Measurements from ENCODE around the gene TMEM207. TPM values are rescaled to one million over a fixed set of nuclear protein-coding genes. Genes with fewer than 3 reads are reported as not detected.

The TMEM207 gene
- total RNA-seq, 3 donors from 2014 or later (not counting 1 experiment from before 2014, with no cell fraction given): not detected

- TF ChIP-seq CTCF (IDR thresholded peaks at IDR 0.05): no peak
- Mint-ChIP-seq H3K9me3 (peaks cover 3% of the 10 kb centered on the region in 2 donors), H3K4me3 (no peak overlapping the region), H3K36me3 (no peaks in the 10 kb centered on the region), H3K27me3 (ENCODE audit: low read depth in 2 of 2) (peaks cover 0 to 4% of the 10 kb centered on the region in 2 donors), H3K27ac (no peak overlapping the region), H3K4me1 (no peaks in the 10 kb centered on the region)
- no peaks in the 10 kb centered on the region for H3K27me3 ChIP-seq (ENCODE audit: control insufficient read depth, insufficient read depth, low read length)
- DNase-seq (no peak), ATAC-seq (no peak)
- intact Hi-C loops (cut with micrococcal nuclease): no loop called here
- no peaks in the 10 kb centered on the region for H3K36me3 ChIP-seq (ENCODE audit: control insufficient read depth, insufficient read depth, low read length)
- H3K9me3 ChIP-seq (ENCODE audit: control insufficient read depth, insufficient read depth, low read length): no peaks in the 10 kb centered on the region
- no peak overlapping the region for H3K4me3 ChIP-seq (ENCODE audit: low read length)
- H3K27ac ChIP-seq (ENCODE audit: low read length): no peak overlapping the region
- whole genome bisulfite sequencing (ENCODE audit: insufficient coverage): 27% methylated on average over 3 of the region's 3 CpGs
- peaks cover 2% of the 10 kb centered on the region for H3K4me1 ChIP-seq (ENCODE audit: control insufficient read depth, insufficient read depth, low read length)
Observed at GRCh38 chr3:190435618-190436017, 14.1 kb downstream of the TMEM207 start.

- H3K36me3 Mint-ChIP-seq: no peaks in the 10 kb centered on the region
- H3K27me3 Mint-ChIP-seq (ENCODE audit: low read depth in 2 of 2): peaks cover 0 to 4% of the 10 kb centered on the region in 2 donors
- DNase-seq: no peak
Observed at GRCh38 chr3:190433626-190434025, 16.1 kb downstream of the TMEM207 start.

GRCh38 chr3:190432216-190432615 lies 17.5 kb downstream of the TMEM207 start:
- TF ChIP-seq CTCF (IDR thresholded peaks at IDR 0.05): no peak
- Histone ChIP-seq H3K36me3 (ENCODE audit: control insufficient read depth, insufficient read depth, low read length) (no peaks in the 10 kb centered on the region), H3K27ac (ENCODE audit: low read length) (no peak overlapping the region), H3K4me1 (ENCODE audit: control insufficient read depth, insufficient read depth, low read length) (peaks cover 2% of the 10 kb centered on the region), H3K4me3 (ENCODE audit: low read length) (no peak overlapping the region), H3K27me3 (ENCODE audit: control insufficient read depth, insufficient read depth, low read length) (no peaks in the 10 kb centered on the region), H3K9me3 (ENCODE audit: control insufficient read depth, insufficient read depth, low read length) (no peaks in the 10 kb centered on the region)
- Mint-ChIP-seq H3K27me3 (ENCODE audit: low read depth in 2 of 2) (peaks cover 0 to 4% of the 10 kb centered on the region in 2 donors), H3K27ac (no peak overlapping the region), H3K9me3 (peaks cover 3% of the 10 kb centered on the region in 2 donors), H3K4me3 (no peak overlapping the region), H3K4me1 (no peaks in the 10 kb centered on the region), H3K36me3 (no peaks in the 10 kb centered on the region)
- no peak for DNase-seq
- intact Hi-C loops (cut with micrococcal nuclease): no loop called here
- ATAC-seq: no peak

More at GRCh38 chr3:190433626-190434025, 16.1 kb downstream of the TMEM207 start:
- no peak for TF ChIP-seq CTCF (IDR thresholded peaks at IDR 0.05)
- Histone ChIP-seq H3K4me3 (ENCODE audit: low read length) (no peak overlapping the region), H3K4me1 (ENCODE audit: control insufficient read depth, insufficient read depth, low read length) (peaks cover 2% of the 10 kb centered on the region), H3K9me3 (ENCODE audit: control insufficient read depth, insufficient read depth, low read length) (no peaks in the 10 kb centered on the region), H3K27ac (ENCODE audit: low read length) (no peak overlapping the region), H3K36me3 (ENCODE audit: control insufficient read depth, insufficient read depth, low read length) (no peaks in the 10 kb centered on the region), H3K27me3 (ENCODE audit: control insufficient read depth, insufficient read depth, low read length) (no peaks in the 10 kb centered on the region)
- Mint-ChIP-seq H3K9me3 (peaks cover 3% of the 10 kb centered on the region in 2 donors), H3K27ac (no peak overlapping the region), H3K4me3 (no peak overlapping the region), H3K4me1 (no peaks in the 10 kb centered on the region)
- intact Hi-C loops (cut with micrococcal nuclease): no loop called here
- ATAC-seq: no peak
- WGBS (ENCODE audit: insufficient coverage): 92% methylated on average over 4 of the region's 4 CpGs

DNA sequence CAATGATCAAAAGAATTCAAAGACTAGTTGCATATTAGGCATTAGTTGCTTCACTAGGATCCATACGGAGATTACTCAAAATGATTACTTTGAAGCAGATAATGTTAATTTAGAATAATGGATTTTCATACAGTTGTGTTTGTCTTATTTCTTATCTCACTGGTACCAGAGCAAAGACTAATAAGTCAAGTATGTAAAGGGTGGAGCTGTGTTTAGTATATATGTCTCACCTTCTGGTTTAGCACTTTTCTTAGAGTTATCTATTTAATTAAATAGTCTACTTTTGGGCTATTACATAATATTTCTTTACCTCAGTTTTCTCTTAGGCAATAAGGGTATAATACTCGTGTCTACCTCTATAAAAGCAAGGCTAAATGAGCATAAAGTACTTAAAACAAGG lies 18.8 kb downstream of the TMEM207 start:
- Histone ChIP-seq H3K36me3 (ENCODE audit: control insufficient read depth, insufficient read depth, low read length) (no peaks in the 10 kb centered on the region), H3K27ac (ENCODE audit: low read length) (no peak overlapping the region), H3K9me3 (ENCODE audit: control insufficient read depth, insufficient read depth, low read length) (no peaks in the 10 kb centered on the region), H3K4me3 (ENCODE audit: low read length) (no peak overlapping the region), H3K27me3 (ENCODE audit: control insufficient read depth, insufficient read depth, low read length) (no peaks in the 10 kb centered on the region), H3K4me1 (ENCODE audit: control insufficient read depth, insufficient read depth, low read length) (no peaks in the 10 kb centered on the region)
- 89% methylated on average over 1 of the region's 2 CpGs for WGBS (ENCODE audit: insufficient coverage)
- DNase-seq (no peak), ATAC-seq (no peak)
- Mint-ChIP-seq H3K27me3 (ENCODE audit: low read depth in 2 of 2) (no peaks in the 10 kb centered on the region), H3K9me3 (no peaks in the 10 kb centered on the region), H3K4me3 (no peak overlapping the region), H3K27ac (no peak overlapping the region), H3K4me1 (no peaks in the 10 kb centered on the region), H3K36me3 (no peaks in the 10 kb centered on the region)
- intact Hi-C loops (cut with micrococcal nuclease): no loop called here
- TF ChIP-seq CTCF (IDR thresholded peaks at IDR 0.05): no peak
